Glomerular endothelial cell (primary cell): ENCODE measurements around the gene MXRA5. TPM values are rescaled to one million over a fixed set of nuclear protein-coding genes. Genes with fewer than 3 reads are reported as not detected.
"Not testable (repeated sequence)": the region's sequence is repeated elsewhere in the genome, so short reads cannot be mapped to it uniquely, and the experiment has no call there.

Source experiments
- DNase-seq: peaks from one replicate; pipeline ENCODE4 v3.0.0-alpha.2; 2011; ENCODE audit warnings: low read depth, low spot score; ENCODE audit errors: extremely low read depth
- total RNA-seq: library from RNA; depleted of rRNA; stranded (reverse); fragments of >200 nt; gene quantifications from 2 replicates; pipeline ENCODE4 v1.2.3, GENCODE V29; 2015

The MXRA5 gene, protein sequence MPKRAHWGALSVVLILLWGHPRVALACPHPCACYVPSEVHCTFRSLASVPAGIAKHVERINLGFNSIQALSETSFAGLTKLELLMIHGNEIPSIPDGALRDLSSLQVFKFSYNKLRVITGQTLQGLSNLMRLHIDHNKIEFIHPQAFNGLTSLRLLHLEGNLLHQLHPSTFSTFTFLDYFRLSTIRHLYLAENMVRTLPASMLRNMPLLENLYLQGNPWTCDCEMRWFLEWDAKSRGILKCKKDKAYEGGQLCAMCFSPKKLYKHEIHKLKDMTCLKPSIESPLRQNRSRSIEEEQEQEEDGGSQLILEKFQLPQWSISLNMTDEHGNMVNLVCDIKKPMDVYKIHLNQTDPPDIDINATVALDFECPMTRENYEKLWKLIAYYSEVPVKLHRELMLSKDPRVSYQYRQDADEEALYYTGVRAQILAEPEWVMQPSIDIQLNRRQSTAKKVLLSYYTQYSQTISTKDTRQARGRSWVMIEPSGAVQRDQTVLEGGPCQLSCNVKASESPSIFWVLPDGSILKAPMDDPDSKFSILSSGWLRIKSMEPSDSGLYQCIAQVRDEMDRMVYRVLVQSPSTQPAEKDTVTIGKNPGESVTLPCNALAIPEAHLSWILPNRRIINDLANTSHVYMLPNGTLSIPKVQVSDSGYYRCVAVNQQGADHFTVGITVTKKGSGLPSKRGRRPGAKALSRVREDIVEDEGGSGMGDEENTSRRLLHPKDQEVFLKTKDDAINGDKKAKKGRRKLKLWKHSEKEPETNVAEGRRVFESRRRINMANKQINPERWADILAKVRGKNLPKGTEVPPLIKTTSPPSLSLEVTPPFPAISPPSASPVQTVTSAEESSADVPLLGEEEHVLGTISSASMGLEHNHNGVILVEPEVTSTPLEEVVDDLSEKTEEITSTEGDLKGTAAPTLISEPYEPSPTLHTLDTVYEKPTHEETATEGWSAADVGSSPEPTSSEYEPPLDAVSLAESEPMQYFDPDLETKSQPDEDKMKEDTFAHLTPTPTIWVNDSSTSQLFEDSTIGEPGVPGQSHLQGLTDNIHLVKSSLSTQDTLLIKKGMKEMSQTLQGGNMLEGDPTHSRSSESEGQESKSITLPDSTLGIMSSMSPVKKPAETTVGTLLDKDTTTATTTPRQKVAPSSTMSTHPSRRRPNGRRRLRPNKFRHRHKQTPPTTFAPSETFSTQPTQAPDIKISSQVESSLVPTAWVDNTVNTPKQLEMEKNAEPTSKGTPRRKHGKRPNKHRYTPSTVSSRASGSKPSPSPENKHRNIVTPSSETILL (N-terminal part only)
- 0.44 and 0.93 TPM in 2 replicates for total RNA-seq

- DNase-seq, result no peak
These were observed at the start of gene MXRA5 for GRCh38 chrX:3346501-3347259. Gene MXRA5 (minus strand): TSS chrX:3346652. CDS start chrX:3343833, 2,819 bp downstream.

DNA sequence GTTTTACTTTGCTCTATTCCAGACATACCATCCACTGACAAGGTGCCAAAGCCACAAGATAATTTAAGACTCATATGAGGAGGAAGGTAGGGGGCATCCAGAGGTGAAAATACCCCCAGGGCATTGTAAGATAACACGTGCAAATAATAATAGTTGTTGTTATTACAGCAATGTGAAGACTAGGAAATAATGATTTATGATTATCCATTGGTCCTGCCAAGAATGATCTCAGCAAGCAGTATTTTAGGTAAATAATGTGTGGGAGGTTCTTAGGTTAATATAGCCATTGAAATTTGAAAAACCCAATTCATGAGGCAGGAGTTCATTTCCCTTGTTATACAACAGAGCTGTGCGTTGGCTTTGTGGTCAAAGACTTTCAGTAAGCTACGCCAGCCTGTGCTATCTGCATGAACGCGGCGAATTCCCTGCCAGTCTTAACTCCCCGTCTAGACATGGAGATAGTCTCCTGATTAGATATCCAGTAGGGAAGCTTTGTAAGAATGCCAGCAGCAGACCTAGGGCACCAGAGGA, 47.2 kb upstream of the MXRA5 start:
- DNase-seq, result no peak

DNA sequence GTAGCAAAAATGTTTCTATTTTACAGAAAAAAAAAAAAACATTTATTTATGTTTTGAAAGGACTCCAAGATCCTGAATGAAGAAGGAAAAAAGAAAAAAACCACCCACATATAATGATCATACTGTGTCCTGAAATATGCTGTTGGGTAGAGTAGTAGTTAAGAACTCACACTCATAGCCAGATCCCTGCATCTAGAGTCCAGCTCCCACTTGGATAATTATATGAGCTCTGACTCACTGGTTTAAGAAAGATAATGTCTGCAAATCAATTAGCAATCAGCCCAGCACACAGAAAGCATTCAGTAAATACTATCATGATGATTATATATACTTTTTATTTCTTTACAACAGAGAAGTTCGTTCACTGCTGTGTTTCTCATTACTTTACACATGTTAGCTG, 46.7 kb upstream of the MXRA5 start:
- no peak for DNase-seq

DNA sequence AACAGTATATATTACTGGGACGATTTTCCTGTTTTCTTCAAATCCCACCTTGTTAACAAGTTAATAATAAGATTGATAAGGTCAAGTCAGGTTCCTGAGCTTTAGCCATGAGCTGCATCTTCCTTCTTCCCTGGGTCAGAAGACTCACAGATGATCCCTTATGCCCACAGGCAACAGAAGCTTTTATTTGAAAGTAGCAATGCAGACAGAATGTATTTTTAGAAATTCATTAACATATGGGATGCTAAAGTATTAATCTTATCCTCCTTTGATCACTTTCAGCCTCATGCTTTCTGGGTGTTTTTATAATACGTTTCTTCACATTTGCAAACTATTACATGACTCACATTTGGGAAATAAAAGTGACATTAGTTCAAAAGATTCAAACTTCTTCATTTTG, 42.0 kb upstream of the MXRA5 start:
- DNase-seq, result no peak

- DNase-seq, result no peak
These were observed 37.9 kb upstream of the MXRA5 start for GRCh38 chrX:3384327-3384726.

DNA sequence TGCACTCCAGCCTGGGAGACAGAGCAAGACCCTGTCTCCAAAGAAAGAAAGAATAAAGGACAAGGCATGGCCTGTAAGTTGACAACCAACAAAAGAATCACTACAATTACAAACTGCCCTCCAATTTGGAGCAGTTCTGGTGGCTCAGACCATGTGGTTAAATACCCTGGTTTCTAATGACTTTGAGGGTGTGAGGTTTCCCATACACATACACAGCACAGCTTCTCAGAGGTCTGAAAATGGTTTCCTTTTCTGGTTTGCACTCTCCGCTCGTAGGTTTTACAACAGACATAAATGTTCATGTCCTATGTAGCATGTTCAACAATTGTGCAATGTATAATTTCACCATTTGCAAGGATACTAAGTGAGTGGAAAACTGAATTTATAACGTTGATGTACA, 34.2 kb upstream of the MXRA5 start:
- DNase-seq, result no peak

DNA sequence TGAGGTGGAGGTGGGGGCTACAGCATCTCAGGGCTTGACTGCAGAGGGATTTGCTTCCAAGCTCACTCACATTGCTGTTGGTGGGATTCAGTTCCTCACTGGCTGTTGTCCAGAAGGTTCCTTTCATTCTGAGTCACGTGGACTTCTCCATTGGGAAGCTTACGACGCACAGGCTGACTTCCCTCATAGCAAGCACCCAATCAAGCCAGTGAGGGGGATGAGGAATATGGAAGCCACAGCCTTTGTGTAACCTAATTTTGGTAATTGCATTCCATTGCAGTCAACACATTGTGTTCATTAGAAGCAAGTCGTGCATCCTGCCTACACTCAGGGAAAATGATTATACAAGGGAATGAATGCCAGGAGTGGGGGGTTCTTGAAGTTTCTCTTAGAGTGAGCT, 32.7 kb upstream of the MXRA5 start:
- no peak for DNase-seq

DNA sequence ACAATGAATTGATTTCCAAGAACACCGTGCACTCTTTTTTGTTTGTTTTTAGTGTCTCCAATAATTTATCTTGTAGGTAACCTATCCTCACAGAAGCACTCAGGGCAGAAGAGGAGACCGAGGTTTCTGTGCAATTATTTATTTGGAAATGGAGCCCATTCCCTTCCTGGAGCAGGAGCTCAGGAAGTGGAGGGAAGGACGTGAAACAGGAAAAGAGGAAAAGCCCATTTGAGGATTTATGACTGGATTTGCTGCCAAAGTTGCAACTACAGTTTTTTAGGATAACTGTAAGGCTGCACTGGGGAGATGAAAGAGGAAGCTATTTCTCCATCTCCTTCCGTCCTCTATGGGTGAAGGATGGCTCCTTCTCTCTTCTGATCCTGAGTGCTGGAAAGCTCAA, 31.7 kb upstream of the MXRA5 start:
- no peak for DNase-seq

- no peak for DNase-seq
These were observed 31.1 kb upstream of the MXRA5 start for GRCh38 chrX:3377560-3377959.

DNA sequence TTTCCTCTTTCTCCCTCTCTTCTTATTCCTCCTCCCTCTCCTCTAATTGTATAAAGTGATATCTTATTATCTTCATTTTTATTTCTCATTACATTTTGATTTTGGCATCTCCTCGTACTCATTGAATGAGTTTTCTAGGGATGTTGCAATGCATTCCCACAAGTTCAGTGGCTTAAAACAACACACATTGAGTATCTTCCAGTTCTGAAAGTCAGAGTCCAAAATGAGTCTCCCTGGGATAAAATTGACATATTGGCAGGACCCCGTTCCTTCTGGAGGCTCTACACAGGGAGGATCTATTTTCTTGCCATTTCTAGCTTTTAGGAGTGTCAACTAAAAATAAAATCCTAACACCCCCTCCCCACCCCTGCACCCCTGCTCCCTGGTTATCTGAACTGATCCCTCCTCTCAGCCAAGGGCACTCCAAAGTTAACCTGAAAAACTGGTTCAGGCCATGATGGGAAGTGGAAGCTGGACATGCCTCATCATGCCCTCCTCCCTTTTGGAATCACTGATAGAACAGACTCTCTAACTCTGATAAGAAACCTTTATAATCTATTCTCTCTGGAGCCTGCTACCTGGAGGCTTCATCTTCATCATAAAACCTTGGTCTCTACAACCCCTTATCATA, 29.5 kb upstream of the MXRA5 start:
- DNase-seq, result not testable (repeated sequence)

GRCh38 chrX:3374108-3374800, 27.8 kb upstream of the MXRA5 start:
- no peak for DNase-seq

DNA sequence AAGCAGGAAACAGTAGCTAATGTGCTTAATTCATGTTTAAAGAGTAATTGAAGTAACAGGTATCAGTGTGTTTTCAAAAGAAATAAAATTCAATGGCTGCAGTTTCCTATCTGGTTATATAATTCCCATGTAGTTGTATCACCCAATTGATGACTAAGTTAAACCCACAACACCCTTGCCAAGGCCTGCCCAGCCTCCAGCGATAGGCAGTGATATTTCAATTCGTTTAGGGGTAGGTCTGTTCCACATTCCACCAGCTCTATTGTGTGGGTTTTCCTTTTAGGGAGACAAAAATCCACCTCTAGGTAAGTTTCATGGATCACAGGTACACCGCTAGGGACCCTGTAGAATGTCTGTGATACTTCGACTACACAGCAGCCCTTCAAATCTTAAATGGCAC, 24.7 kb upstream of the MXRA5 start:
- no peak for DNase-seq

DNA sequence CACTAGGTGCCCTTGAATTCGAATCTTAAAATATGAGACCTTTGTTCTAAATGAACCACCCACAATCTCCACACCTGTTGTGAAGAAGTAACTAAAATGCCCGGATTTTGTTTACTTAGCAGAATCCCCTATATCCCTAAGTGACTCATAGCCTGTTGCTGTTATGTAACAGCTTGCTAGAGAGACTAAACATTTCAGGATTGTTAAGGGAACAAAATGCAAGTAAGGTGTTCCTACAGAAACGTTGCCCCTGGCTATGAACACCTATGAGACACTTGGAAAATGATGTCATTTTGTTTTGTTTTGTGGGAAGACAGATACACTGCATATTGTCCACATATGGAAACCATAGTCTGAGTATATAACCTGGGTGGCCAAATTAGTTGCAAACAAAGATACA, 24.2 kb upstream of the MXRA5 start:
- no peak for DNase-seq

GRCh38 chrX:3362956-3363355, 16.5 kb upstream of the MXRA5 start:
- no peak for DNase-seq

DNA sequence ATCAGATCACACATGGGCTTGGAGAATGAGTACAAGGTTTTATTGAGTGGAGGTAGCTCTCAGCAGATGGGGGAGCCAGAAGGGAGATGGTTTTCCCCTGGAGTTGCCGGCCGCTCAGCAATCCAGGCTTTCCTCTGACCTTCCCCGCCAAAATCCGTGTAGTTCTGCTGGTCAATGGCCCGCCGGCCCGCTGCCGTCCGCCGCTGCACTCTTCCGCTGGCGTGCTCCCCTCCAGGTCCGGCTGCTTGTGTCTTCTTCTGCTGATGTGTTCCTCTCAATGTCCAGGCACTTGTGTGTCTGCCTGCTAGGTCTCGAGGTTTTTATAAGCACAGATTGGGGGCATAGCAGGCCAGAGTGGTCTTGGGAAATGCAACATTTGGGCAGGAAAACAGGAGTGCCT, 14.4 kb upstream of the MXRA5 start:
- no peak for DNase-seq

DNA sequence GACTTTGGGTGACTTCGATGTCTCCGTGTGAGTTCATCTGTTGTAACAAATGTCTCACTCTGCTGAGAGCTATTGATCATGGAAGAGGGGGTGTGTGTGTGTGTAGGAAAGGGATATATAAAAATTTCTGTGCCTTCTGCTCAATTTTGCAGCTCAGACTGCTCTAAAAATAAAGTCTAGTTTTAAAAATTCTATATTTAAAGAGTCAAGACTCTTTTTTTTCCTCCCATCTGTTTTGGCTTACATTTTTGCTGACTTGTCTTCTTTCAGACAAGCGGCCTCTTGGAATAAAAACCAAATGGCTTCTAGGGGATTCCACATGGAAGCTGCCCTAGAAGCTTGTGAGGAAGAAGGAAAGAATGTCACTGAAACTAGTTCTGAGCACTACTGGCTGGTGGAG, 6.3 kb upstream of the MXRA5 start:
- not testable (repeated sequence) for DNase-seq

- DNase-seq, result no peak
These were observed 4.8 kb upstream of the MXRA5 start for GRCh38 chrX:3351276-3351675.

DNA sequence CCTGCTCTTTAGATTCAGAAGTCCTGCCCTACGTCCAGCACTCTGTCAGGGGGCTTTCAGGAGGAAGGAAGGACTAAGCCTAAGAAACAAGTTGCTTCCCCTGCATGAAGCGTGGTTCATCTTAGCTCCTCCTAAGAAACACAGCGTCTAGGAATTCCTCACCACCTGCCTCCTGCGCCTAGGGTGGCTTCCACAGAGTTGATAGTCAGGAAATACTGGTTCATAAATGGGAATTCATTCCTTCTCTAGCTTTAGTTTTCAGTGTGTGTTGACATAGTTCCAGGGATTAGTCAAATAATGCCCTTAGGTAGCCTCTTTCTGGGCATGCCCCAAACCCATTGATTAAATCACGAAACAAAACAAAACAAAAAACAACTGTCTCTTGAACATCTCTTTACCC, 1.7 kb upstream of the MXRA5 start:
- no peak for DNase-seq
